Stimulated activated CD8-positive, alpha-beta memory T cell treated with anti-CD3 and anti-CD28 coated beads, Interleukin-7, amount 100 ng/mL, for 24 hours (primary cell): ENCODE results near the gene DHX16.
A peak's percentile ranks its signal among the peaks of the same experiment; 100 is the strongest.
"Not testable (repeated sequence)": the region's sequence is repeated elsewhere in the genome, so short reads cannot be mapped to it uniquely, and the experiment has no call there.

Experiments used
- DNase-seq: peaks from one replicate; pipeline ENCODE4 v3.0.0-alpha.2; 2020; ENCODE audit warnings: low read depth

The DHX16 gene

DNA sequence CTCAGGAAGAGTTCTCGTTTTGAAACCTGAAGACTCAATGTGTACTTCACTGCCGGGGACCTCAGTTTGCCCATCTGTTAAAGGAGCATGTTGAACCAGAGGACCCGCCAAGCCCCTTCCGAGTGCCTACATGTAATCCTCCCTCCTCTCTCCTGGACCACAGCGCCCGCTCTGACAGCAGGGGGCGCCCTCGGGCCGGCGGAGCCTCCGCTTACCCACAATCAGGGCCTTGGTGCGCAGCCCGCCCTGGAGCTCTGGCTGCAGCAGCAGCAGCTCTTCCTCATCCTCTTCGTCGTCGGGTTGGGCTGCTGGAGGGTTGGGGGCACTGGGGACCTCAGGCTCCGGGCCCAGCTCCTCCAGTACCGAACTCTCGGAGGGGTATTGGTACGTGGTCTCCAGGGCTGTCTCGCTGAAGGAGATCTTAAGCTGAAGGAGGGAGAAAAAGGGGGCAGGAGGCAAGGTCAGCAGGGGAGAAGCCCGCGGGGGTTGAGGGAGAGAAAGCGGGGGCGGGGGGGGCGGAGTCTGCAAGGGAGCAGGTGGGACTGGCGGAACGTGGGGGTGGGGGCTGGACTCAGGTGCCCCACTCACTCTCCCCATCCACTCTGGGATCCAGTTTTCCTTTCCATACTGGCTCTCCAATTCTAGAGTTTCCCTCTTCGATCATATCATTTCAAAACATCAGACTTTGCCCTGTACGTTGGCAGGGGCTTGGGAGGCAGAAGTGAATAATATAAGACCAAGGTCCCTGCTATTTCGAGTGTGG is 6.3 kb upstream of the DHX16 start:
- peak; percentile 87 for DNase-seq

DNA sequence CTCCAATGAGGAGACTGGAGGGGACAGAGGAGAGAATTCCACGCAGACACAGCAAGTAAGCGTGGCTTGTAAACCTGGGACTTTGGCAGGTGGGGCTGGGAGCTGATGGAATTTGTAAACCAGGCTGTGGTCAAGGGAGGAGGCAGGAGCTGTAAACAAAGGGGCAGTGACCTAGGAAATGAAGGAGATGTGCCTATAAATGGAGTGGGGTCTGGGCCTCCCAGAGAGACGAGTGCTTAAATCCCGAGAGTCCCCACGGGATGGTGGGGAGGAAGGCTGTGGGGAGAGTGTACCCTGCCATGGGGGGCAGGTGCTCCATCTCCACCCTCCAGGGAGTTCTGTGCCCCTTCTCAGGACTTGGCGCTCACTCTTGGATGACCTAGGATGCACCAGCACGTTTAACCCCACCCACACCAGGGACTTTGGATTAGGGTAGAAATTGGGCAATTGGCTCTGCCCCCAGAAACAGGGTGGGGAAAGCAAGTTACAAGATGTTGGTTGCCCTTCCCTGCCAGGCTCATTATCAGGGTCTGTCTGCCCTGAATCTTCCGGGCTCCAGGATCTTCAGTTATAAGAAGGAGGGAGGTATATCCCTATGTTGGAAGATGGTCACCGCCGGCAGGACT is 4.0 kb upstream of the DHX16 start:
- DNase-seq = no peak

DNA sequence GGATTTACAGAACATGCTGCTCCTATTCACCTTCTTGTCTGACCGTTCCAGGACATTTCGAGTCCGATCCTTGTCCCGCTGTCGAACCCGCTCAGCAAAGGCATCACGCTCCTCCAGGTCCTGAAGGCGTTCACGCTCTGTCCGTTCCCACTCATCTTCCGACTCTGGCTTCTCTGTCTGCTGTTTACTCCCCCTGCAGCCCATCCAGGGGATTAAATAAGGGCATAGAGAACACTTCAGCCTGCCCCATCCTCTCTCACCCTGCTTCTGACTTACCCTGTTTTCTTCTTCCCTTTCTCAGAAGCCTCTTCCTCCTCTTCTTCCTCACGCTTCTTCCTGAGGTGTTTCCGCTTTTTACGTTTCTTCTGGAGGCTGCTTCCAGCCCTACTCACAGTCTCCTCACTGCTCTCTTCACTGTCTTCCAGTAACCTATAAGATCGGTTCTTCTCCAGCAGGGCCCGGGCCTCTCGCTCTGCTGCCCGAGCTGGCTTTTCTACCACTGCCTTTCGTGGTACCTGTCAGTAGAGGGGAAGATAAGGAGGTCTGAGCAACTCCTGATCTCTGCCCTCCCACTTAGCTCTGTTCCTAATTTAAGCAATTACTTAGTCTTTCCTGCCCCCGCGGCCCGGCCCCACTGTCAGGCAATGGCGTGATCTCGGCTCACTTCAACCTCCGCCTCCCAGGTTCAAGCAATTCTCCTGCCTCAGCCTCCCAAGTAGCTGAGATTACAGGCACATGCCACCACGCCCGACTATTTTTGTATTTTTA is 1.9 kb downstream of the DHX16 start:
- DNase-seq = no peak

DNA sequence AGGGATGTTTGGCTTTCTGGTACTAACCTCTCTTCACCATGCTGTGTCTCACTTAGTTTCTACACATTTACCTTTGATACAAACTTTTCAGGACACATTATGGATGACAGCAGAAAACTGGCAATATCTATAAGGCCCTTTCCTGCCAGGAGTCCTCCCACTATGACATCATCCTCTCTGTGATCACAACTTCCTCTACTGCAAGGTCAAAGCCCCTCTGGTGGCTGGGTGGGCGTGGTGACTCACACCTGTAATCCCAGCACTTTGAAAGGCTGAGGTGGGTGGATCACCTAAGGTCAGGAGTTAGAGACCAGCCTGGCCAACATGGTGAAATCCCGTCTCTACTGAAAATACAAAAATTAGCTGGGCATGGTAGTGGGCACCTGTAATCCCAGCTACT is 6.5 kb downstream of the DHX16 start:
- not testable (repeated sequence) for DNase-seq

DNA sequence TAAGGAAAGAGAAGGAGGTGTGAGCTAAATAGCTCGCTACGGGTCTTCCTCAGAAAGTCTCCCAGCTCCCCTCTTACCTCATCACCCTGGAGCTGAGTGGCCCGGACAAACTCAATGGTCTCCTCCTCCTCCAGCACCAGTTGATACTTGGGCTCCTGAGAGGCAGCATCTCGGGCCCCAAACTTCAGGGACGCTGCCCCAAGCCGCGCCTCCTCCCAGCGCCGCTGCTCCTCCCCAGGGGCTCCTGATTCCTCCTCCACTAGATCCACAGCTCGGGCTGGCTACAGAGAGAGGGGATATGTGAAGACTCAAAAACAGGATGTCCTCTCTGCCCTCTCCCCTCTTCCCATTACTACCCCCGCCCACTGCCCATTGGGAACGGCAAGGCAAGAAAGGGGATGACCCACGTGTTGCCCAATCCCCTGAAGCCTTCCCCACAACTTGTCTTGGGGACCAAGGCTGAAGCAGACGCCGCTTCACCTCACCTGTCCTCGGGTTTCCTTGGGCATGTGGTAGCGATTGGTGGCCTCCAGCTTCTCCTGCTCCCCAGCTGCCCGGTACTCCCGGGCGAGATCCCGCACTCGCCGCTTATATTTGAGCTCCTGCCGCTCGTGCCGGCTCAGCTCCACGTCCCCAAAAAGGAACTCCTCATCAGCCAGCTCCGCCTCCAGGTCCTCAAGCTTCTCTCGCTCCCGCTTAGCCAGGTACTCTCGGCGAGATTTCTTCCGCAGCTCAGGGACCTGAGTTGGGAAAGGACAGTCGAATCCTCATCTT is 7.6 kb downstream of the DHX16 start:
- DNase-seq = no peak

DNA sequence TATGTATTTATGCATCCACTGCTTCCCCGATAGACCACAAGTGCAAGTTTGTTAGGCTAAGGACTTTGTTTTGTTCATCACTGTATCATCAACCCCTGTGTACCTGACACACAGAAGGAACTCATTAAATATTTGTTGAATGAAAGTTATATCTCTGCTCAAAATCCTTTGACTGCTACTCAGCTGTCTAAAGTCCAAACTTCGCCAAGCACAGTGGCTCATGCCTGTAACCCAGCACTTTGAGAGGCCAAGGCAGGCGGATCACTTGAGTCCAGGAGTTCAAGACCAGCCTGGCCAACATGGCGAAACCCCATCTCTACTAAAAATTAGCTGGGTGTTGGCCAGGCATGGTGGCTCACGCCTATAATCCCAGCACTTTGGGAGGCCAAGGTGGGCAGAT is 14.9 kb downstream of the DHX16 start:
- not testable (repeated sequence) for DNase-seq

DNA sequence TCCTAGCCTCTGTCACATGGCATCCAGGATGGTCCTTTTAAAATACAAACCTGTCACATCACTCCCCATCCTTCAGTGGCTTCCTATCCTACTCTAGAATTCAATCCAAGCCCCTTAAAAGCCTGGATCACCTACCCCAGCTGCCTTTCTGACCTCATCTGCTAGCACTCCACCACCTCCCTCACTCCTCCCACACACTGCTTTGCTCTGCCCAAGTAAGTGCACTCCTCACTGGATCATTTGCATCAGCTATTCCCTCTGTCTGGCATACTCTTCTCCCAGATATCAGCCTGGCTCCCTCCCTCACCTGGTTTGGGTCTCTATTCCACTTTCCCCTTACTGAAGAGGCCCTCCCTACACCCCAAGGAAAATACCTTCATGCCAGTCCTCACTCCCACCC is 15.4 kb downstream of the DHX16 start:
- DNase-seq = no peak

DNA sequence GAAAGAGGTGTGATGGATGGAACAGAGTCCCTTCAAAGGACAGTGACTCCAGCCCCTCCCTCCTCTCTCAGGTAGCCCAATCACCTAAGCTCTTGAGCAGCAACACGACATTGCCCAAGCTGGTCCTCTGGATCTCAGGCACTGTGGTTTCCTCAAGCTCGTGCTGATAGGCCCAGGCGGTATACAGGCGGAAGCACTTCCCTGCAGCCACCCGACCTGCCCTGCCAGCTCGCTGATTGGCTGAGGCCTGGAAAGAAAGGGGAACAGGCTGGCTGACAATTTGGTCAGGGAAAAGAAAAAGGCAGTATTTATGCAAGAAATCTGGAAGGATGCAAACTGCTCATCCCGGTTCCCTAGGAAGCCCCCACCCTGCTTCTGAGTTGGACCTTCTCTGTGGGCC is 16.3 kb downstream of the DHX16 start:
- no peak for DNase-seq

DNA sequence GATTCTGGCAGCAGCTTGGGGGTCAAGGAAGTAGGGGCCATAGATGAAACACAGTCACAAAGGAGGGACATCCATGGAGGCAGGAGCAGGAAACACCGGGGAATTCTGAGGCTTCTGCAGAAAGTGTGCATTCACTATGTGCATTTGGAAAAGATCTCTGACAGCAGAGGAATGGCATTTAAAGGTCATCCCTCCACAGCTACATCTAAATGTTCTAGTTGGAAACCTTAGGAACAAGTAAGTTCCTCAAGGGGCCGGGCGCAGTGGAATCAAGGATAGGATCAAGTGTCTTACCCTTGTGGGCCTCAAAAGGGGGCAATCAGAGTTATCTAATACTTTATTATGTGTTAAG is 17.1 kb downstream of the DHX16 start:
- no peak for DNase-seq

DNA sequence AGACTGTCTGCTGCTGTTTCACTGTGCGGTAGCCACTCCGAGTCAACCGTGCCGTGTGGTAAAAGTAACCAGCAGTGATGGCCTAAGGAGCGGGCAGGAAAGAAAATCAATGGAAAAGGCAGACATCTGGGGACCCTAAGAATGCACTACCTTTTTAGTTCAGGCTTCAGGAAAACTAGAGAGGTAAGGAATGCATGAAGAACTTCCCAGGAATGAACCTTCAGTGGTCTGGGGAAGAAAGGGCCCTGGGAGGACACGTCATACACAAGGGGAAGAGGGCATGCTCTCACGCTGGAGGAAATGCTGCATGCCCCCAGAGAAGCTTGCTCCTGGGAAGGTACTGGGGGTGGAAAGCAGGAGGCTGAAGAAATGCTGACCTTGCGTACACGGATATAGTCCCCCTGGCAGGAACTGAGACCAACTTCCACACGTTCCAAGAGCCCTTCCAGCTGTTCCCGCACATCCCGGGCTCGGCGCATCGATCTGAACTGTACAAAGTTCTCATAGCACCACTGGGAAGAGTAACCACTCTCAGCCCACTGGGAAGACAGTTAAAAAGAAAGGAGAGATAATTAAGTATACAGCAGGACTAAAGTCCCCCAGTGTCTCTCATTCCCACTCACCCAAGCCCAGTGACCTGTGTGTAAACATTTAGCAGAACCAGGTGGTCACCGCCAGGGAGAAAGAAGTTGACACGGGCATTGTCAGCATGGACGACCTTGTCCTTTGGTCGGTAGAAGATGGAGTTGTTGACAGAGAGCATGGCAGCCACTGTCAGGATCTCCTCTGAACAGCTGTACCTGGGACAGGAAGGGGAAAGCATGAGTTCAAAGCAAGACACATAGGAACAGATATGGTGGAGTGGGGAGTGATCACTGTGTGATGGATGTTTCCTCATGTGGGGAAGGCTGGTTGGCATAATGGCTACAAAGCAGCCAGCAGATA is 17.7 kb downstream of the DHX16 start:
- no peak for DNase-seq

DNA sequence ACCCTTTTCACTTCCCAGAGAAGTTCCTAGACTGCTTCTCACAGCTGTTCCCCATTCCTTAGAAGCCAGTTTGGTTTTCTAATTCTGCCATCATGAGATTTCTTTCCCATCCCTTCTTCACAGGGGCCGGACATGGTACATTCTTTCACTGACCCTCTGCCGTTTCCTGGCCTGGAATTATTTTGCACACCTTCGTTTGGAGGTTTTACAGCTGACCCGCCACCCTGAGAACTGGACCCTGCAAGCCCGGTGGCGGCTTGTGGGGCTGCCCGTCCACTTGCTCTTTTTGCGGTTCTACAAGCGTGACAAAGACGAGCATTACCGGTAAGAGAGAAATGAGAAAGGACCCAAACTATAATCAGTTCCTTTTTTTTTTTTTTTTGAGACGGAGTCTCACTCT is 21.7 kb downstream of the DHX16 start:
- no peak for DNase-seq

DNA sequence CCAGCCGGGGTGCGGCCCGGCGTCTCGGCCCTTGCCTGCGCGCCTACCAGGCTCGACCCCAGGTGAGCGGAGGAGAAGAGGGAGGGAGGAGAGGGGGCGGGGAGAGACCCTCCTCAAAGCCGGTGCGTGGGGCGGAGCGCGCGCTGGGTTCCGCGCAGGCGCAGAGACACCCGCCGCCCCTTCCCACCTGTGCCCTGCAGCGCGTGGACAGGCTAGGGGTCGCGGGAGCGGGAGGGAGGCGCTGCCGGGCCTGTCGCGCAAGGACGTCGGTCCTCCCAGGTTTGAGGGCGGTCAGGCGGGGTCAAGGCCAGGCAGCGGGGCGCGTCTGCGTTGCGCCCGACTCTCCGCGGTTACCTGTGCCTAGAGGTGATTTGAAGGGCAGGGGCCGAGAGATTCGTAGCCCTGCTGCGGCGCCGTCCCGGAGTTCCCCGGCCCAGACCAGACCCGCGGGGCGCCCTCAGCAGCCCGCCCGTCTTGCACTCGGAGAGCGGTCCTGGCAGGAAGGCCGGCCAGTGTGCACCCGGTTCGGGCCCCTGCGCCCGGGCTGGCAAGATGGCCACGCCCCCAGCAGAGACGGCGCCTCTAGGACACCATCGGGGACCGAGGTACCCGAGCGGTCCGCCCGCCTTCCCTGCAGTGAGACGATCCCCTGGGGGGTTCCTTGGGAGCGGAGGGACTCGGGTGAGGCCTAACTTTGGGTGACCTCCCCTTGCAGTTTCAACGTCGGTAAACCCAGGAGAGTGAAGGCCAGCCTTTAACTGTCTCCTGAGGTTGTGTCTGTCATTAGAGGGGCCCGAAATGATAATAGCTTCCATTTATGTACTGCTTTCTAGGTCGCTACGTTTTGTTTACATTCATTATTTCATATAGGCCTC is 25.3 kb downstream of the DHX16 start:
- DNase-seq = peak; percentile 51

DNA sequence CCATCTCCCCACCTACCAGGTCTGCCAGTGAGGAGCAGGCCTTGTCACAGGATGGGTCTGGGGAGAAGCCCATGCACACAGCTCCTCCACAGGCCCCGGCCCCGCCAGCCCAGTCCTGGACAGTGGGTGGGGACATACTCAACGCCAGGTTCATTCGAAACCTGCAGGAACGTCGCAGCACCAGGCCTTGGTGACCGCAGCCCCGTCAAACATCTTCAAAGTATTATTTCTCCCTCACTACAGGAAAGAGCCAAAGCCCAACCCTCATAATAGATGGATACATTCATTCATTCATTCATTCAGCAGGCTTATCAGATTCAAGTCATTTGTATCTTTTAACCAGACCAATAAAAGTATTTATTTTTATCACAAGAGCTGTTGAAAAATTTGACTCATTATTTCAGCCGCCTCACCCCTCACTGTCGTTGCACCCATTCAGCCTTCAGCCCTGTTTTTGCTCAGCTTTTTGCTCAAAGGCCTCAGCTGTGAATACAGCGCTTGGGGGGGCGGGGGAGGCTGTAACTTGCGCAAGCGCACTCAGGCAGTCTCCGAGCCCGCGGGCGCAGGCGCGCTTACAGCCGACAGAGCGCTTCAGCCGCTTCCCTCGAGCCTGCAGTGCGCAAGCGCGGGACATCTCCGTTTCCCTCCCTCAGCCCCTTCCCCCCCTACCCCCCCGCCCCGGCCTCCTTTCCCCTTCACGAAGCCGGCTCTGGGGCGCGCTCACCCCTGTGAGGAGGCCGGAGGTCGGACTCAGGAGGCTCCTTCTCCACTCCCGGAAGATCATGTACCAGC is 26.2 kb downstream of the DHX16 start, which contains the start of gene C6orf136:
Gene C6orf136, plus strand, starts transcription at position 684 of the 792 bp plus-strand sequence. Its CDS starts 99 bp downstream, at position 783.
- DNase-seq = peak; percentile 80

DNA sequence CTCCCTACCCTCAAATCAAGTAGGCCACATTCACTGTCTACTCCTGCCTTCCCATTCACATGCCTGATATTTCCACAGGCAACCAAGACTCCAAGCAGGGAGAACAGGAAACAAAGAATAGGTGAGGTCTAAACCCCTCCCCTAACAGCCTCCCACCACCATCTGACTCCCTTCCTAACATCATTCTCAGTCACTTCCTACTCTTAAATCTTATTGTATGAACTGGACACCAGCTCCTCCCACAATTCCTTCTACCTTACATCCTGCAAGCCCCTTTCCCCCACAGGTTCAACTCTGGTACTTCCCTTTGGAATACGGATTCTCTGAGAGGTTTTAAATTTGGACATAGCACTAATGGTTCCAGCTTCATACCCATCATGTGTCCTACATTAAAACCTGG is 26.8 kb downstream of the DHX16 start:
- DNase-seq = no peak

DNA sequence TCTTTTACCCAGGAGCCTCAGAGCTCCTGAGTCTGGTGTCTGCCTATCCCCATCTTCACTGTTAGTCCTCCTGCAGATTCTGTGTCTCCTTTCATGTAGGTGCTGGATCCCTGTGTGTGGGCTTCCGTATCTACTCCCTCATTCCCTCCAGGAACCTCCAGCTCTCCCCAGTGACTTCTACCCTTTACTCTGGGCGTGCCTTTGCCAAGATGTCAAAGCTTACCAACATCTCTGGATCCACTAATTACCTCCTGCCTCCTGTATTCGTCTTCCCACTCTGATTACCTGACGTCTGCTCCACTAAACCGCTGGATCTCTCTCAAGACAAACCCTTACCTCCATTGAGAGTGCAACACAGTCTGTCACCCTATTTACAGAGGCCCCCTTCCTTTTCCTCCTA is 28.0 kb downstream of the DHX16 start:
- DNase-seq = no peak

DNA sequence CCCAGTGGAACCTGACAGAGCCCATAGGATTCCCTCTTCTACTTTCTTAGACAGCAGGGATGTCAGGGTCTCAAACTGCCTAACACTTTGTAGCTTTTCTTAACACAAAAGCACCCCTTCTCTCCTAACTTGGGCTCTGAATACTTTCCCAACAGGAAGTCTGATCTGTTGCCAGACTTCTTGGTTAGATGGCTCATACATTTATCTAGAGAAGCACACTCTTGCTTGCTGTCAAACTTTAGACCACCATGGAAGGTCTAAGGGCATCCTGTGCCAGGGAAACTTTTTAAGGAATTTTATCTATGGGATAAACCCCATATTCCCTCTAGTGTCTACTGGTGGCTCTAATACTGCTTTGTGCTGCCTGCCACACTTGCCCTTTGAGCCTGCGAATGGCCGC is 29.1 kb downstream of the DHX16 start:
- no peak for DNase-seq

DNA sequence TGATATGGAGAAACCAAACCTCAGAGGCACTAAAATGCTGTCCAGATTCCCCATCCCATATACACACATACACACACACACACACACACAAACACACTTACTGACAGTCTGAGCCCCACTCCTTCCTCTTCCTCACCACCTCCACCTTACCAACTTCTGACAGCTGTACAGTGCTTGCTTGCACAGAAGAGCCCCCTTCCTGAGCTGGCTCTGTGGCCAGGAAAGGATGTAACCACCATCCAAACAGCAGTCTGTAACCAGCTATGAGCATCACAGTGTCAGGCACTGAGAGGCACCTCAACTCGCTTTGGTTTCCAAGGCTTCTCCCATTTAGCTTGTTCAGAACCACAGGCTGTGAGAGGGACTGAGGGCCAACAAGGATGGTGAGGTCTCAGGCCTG is 31.8 kb downstream of the DHX16 start:
- no peak for DNase-seq

DNA sequence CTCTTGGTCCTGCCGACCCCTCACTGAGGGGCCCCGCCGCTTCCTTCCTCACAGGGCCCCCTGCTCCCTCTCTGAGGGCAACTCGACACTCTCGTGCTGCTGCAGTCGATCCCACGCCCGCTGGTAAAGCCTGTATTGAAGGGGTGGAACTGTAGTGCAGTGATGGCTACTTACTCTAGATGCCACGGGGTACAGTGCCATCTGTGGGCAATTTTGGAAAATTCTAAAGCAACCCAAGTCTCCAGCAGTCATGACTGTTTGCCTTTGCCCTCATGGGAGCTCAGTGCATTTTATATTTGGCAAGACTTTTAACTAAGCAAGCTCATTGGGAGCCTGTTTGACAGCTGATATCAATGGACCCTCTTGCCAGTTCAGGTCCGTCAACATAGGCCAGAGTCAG is 32.3 kb downstream of the DHX16 start:
- DNase-seq = no peak

DNA sequence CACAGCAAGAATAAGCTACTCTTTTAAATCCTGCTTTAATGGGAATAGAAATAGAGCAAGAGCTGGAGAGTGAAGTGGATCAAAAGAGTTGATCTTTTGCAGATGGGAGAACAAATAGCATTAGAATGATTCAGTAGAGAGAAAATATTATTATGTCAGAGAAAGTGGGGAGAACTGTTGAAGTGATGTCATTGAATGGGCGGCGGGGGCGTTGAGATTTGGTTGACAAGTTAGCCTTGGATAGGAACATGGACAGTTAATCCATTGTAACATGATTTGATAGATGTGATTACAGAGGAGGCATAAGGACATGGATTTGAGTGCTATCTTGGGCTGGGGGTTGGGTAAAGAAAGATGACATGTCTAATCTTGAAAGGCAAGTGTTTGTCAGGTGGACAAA is 37.0 kb downstream of the DHX16 start:
- no peak for DNase-seq
